GM12872 (cell line): ENCODE data around the gene SLC9A9.

ENCODE experiments used
- TF ChIP-seq, protein P1 (sequence below): IDR thresholded peaks from 3 replicates; pipeline ENCODE4 v1.5.1; 2011; ENCODE audit warnings: low read depth, mild to moderate bottlenecking, low read length, moderate library complexity; ENCODE audit not compliant: insufficient read depth

Gene SLC9A9

DNA sequence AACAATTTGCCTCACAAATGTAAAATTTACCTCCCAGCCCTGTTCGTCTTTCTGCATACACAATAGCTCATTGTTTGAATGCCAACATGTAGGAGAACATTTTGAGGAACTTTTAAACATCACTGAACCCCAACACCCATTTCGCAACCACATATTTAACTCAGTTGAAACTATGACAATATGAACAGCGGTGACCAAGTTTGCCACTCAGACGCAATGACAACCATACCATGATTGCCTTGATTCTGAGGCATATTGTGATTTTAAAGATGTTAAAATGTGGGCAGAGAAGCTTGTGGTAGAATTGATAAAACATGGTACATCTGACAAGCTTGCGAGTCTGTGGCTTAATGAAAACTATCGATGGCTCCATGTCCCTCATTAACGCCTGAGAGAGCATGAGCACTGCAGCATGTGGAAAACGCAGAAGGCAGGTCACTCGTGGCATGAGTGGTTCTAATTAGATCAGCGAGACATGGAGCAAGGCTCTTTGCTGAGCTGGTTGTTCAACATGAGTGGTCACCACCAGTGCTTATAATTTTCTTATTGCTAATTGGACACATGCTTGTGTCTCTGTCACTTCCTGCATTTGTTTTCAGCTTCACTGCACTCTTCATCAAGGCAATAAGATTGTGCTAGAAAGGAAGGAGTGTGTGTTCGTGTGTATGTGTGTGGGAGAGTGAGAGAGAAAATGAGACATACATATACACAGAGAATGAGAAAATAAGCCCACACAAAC, 611.9 kb downstream of the SLC9A9 start:
- TF ChIP-seq, protein P1, sequence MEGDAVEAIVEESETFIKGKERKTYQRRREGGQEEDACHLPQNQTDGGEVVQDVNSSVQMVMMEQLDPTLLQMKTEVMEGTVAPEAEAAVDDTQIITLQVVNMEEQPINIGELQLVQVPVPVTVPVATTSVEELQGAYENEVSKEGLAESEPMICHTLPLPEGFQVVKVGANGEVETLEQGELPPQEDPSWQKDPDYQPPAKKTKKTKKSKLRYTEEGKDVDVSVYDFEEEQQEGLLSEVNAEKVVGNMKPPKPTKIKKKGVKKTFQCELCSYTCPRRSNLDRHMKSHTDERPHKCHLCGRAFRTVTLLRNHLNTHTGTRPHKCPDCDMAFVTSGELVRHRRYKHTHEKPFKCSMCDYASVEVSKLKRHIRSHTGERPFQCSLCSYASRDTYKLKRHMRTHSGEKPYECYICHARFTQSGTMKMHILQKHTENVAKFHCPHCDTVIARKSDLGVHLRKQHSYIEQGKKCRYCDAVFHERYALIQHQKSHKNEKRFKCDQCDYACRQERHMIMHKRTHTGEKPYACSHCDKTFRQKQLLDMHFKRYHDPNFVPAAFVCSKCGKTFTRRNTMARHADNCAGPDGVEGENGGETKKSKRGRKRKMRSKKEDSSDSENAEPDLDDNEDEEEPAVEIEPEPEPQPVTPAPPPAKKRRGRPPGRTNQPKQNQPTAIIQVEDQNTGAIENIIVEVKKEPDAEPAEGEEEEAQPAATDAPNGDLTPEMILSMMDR = no peak

DNA sequence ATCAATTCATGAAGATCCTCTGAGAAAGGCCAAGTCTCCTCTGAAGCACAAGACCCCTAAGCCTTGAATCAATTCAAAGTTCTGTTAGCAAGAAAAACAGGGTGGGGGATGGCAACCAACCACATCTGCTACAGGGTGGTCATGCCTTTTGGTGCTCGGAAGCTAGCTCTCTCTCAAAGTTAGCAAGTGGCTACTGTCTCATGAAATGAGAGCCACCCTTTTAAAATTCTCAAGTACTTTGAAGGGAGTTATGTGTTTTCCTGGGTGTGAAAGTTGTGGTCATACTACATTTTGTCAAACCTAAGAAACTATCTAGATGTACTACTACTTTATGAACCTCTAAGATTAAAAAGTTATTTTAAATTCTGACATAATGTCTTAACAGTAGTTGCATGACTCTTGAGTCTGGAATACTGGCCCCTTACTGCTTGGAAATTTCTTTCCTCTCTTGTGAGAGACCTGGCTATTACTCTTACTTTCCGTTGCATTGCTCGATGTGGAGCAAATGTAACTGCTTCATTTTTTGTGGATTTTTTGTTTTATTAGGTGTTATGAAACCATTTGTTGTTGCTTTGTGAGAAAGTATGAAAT, 612.6 kb downstream of the SLC9A9 start:
- TF ChIP-seq, protein P1 = no peak

GRCh38 chr3:143234526-143234925, 613.7 kb downstream of the SLC9A9 start:
- TF ChIP-seq, protein P1 = no peak

- TF ChIP-seq, protein P1 = no peak
Measured at GRCh38 chr3:143232981-143233380, 615.3 kb downstream of the SLC9A9 start.

DNA sequence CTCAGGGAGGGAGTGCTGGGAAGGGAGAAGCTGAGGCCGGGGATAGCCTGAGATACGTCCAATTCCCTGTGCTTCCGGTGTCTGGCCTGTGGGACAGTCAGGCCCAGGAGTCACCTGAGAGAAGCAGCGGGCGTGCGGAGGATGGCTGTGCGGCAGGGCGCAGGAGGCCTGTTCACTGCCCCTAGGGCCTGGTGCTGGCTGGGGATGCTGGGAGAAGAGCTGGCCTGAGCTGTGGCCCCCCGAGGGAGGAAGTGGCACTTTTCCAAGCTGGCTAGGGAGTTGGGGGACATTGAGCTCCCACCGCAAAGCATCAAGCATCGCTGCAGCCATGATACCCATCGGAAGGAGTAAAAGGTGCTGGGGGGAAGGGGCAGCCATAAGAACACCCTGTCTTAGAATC, 619.9 kb downstream of the SLC9A9 start:
- TF ChIP-seq, protein P1 = no peak

- TF ChIP-seq, protein P1 = no peak
Measured at GRCh38 chr3:143226678-143227291, 621.5 kb downstream of the SLC9A9 start.

- TF ChIP-seq, protein P1 = no peak
Measured at GRCh38 chr3:143224716-143225115, 623.6 kb downstream of the SLC9A9 start.
